Erythroblast (primary cell): ENCODE data around the gene MTRR.
"Not testable (repeated sequence)": the region's sequence is repeated elsewhere in the genome, so short reads cannot be mapped to it uniquely, and the experiment has no call there.

Source experiments
- DNase-seq, 2 experiments: peaks; one replicate each; lab custom pipeline; 2025; lab: John Stamatoyannopoulos, UW
- GATA1 ChIP-seq: IDR thresholded peaks from 2 replicates; pipeline ENCODE4 v1.6.1; 2011; ENCODE audit warnings: low read depth, mild to moderate bottlenecking, control low read depth, low read length, moderate library complexity
- POLR2A ChIP-seq: IDR thresholded peaks from 2 replicates; pipeline ENCODE4 v1.6.1; 2011; ENCODE audit warnings: mild to moderate bottlenecking, low read length

The MTRR gene

GRCh38 chr5:7888901-7889300, 20.0 kb downstream of the MTRR start:
- no peak for DNase-seq
- TF ChIP-seq POLR2A (no peak), GATA1 (no peak)

GRCh38 chr5:7894439-7894838, 25.5 kb downstream of the MTRR start:
- DNase-seq, result no peak
- TF ChIP-seq GATA1 (no peak), POLR2A (no peak)

- DNase-seq, result no peak
- TF ChIP-seq POLR2A (no peak), GATA1 (no peak)
Observed at GRCh38 chr5:7894860-7895259, 25.9 kb downstream of the MTRR start.

GRCh38 chr5:7897014-7897600, 28.2 kb downstream of the MTRR start:
- peak; percentile 56 to 65 for DNase-seq

GRCh38 chr5:7902201-7902600, 33.3 kb downstream of the MTRR start:
- no peak for DNase-seq
- no peak for TF ChIP-seq POLR2A
- no peak for TF ChIP-seq GATA1

More at GRCh38 chr5:7897014-7897600, 28.2 kb downstream of the MTRR start:
- TF ChIP-seq GATA1 (no peak), POLR2A (no peak)

GRCh38 chr5:7902666-7903625, 34.0 kb downstream of the MTRR start:
- TF ChIP-seq GATA1 (no peak), POLR2A (no peak)
- peak in 1 of 2 experiments; percentile 31 for DNase-seq

GRCh38 chr5:7904170-7904569, 35.2 kb downstream of the MTRR start:
- no peak for DNase-seq
- TF ChIP-seq POLR2A (no peak), GATA1 (no peak)

GRCh38 chr5:7907612-7908011, 38.7 kb downstream of the MTRR start:
- TF ChIP-seq POLR2A (no peak), GATA1 (no peak)
- no peak for DNase-seq

- no peak for DNase-seq
- TF ChIP-seq POLR2A, result no peak
- TF ChIP-seq GATA1, result no peak
Observed at GRCh38 chr5:7908317-7908716, 39.4 kb downstream of the MTRR start.

GRCh38 chr5:7910738-7911428, 41.9 kb downstream of the MTRR start:
- TF ChIP-seq POLR2A (no peak), GATA1 (no peak)
- DNase-seq, result no peak

GRCh38 chr5:7911429-7911771, 42.5 kb downstream of the MTRR start:
- not testable (repeated sequence) for DNase-seq

GRCh38 chr5:7916171-7916804, 47.3 kb downstream of the MTRR start:
- no peak for DNase-seq
- TF ChIP-seq GATA1 (no peak), POLR2A (no peak)
